AG10803 (cell line): ENCODE data around the gene PRR29.

Source experiments
- DNase-seq: peaks from one replicate; pipeline ENCODE4 v3.0.0; 2010; ENCODE audit warnings: low read depth
- H3K4me3 ChIP-seq: 2 replicates; pipeline ENCODE4 v1.5.1; 2011; ENCODE audit warnings: mild to moderate bottlenecking, low read length, control low read depth
- TF ChIP-seq, protein P1 (sequence below): conservative IDR thresholded peaks from 2 replicates; pipeline ENCODE4 v1.5.1; 2011; ENCODE audit warnings: mild to moderate bottlenecking, low read length, control low read depth, inconsistent platforms

The PRR29 gene

DNA sequence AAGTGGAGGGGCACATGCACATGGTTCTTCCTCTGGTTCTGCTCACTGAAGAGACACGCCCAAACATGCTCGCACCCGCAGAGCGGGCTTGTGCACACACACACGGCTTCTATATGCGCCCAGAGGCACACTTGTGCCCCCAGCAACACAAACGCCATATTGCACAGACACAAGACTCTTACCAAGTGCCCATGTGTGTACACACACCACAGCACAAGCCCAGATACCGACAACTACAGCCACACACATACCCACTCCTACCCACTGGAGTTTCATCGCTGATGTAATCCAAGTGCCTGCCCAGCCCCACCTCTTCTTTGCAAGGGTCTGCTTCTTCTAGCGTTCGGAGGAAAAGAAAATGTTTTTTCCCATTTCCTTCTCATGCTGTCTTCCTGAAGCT, 6.5 kb upstream of the PRR29 start:
- no peak for DNase-seq
- H3K4me3 ChIP-seq, result no peak overlapping the region
- TF ChIP-seq, protein P1, sequence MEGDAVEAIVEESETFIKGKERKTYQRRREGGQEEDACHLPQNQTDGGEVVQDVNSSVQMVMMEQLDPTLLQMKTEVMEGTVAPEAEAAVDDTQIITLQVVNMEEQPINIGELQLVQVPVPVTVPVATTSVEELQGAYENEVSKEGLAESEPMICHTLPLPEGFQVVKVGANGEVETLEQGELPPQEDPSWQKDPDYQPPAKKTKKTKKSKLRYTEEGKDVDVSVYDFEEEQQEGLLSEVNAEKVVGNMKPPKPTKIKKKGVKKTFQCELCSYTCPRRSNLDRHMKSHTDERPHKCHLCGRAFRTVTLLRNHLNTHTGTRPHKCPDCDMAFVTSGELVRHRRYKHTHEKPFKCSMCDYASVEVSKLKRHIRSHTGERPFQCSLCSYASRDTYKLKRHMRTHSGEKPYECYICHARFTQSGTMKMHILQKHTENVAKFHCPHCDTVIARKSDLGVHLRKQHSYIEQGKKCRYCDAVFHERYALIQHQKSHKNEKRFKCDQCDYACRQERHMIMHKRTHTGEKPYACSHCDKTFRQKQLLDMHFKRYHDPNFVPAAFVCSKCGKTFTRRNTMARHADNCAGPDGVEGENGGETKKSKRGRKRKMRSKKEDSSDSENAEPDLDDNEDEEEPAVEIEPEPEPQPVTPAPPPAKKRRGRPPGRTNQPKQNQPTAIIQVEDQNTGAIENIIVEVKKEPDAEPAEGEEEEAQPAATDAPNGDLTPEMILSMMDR, result no peak

GRCh38 chr17:63993368-63993985, 4.7 kb upstream of the PRR29 start:
- H3K4me3 ChIP-seq, result no peak overlapping the region
- TF ChIP-seq, protein P1, result no peak
- no peak for DNase-seq

DNA sequence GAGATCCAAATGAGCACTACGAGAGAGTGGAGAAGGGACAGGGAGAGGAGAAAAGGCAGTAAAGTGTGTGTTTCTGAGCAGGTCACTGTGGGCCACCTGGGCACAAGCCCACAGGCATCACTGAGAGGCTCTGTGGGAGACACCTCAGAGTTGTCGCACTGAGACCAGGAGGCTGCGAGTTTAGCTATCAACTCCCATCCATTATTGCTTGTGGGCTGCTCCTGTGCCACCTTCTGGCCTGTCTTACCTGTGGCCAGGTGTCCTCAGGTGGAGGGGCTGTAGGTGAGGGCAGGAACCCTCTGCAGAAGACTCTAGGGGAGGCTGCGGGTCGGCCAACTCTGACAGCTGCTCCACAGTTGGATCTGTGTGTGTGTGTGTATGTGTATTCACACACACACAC, 2.5 kb upstream of the PRR29 start:
- no peak overlapping the region for H3K4me3 ChIP-seq
- no peak for DNase-seq
- TF ChIP-seq, protein P1, result no peak

- TF ChIP-seq, protein P1, result no peak
- no peak for DNase-seq
- H3K4me3 ChIP-seq, result no peak overlapping the region
Observed at GRCh38 chr17:63996430-63997182, 1.5 kb upstream of the PRR29 start.

DNA sequence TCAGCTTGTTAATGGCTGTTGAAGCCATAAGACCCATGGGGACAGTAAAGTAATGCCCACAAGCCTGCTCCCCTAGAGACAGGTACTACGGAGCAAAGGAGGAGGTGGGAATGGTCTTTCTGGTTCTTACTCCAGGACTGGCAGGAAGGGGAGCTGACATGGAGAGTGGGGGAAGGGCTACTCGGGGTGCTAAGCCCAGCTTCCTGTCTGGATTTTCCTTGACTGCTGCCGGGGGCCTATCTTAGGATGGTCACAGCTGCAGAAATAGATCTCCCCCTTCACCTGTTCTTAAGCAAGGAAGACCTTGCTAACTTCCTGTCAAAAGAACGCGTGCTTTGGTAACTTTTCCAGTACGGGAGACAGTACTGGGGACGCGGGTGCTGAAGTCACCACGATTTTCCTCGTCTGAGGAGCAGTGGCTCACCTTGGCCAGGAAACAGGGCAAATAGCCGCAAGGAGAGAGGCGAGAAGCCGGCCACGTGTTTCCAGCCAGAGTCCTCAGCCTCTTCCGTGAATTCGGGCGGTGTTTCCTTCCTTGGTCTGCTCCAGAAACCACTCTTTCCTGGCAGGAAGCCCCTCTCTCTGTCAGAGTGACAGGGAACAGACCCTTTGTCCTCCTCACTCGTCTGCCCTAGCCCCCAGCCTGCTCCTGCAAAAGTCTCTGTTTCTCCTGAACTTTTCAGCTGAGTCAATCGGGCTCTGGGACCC, 656 bp upstream of the PRR29 start:
- H3K4me3 ChIP-seq, result peak overlapping the region; percentile 70
- TF ChIP-seq, protein P1, result no peak
- DNase-seq, result no peak

DNA sequence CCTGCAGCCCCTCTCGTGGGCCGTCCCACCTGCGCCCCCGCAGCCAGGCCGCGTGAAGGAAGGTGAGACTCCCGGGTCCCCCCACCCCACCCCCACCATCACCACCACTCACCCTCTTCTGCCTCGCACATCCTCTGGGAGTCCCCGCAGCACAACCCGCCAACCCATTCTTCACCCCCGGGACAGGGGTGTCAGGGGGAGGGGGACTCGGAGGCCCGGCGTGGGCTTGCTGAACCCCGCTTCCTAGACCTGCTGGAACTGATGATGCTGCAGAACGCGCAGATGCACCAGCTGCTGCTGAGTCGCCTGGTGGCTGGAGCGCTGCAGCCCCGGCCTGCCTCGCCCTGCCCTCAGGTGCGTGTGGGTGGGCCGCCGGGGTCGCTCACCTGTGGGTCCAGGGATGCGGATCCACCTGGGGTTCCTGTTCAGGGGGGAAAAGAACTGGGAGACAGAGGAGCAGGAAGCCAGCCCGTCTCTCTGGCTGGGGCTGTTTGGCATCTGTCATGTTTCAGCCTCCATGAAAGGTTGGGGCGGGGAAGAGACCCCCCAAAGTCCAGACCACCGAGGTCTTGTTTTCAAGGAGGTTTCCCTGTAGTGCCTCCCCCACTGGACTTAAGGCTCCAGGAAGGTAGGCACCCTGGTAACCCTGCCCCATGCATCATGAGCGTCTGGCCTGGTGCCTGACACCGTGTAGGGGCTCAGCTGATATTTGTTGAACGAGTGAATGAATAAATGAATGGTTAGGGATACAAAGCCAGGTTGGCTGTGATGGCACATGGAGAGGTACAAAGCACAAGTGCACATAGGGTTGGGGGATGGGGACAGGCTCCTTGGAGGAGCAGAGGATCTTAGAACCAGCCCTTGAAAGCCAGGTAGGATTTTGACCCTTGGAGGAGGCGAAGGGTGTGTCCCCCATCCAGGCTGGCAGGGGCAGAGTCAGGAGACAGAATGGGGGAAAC, 849 bp downstream of the PRR29 start:
- peak overlapping the region; percentile 70 for H3K4me3 ChIP-seq
- DNase-seq, result no peak
- TF ChIP-seq, protein P1, result no peak
